HUES6 (cell line): ENCODE measurements around the gene DNAJC11.
"Not testable (repeated sequence)": the region's sequence is repeated elsewhere in the genome, so short reads cannot be mapped to it uniquely, and the experiment has no call there.

ENCODE experiments used
- H3K27ac ChIP-seq: 2 replicates; pipeline ENCODE4 v1.7.0; 2013; ENCODE audit warnings: low read depth, mild to moderate bottlenecking, low read length, inconsistent platforms
- H3K27me3 ChIP-seq: 2 replicates; pipeline ENCODE4 v1.6.1; 2013; ENCODE audit warnings: low read length; ENCODE audit not compliant: control insufficient read depth, insufficient read depth
- H3K36me3 ChIP-seq: 2 replicates; pipeline ENCODE4 v1.6.1; 2013; ENCODE audit warnings: low read length; ENCODE audit not compliant: control insufficient read depth, insufficient read depth
- H3K4me1 ChIP-seq: 2 replicates; pipeline ENCODE4 v1.6.1; 2013; ENCODE audit warnings: low read length; ENCODE audit not compliant: control insufficient read depth, insufficient read depth
- H3K4me3 ChIP-seq: 2 replicates; pipeline ENCODE4 v1.5.1; 2013; ENCODE audit warnings: low read depth, low read length
- H3K9ac ChIP-seq: one replicate; pipeline ENCODE4 v1.6.1; 2013; ENCODE audit warnings: mild to moderate bottlenecking, low read length
- H3K9me3 ChIP-seq: 2 replicates; pipeline ENCODE4 v1.6.1; 2013; ENCODE audit warnings: low read depth, low read length; ENCODE audit not compliant: control insufficient read depth, insufficient read depth

Gene DNAJC11

GRCh38 chr1:6701437-6702153, at the start of gene DNAJC11:
DNAJC11 (minus strand) TSS chr1:6701816; CDS start chr1:6701800, 16 bp downstream.
- H3K9ac ChIP-seq, result peak within 1 kb of the TSS; percentile 99
- H3K4me3 ChIP-seq, result peak within 1 kb of the TSS; percentile 99
- H3K36me3 ChIP-seq, result 0 out of 2 replicates have a peak, but pooled peaks cover 9% of the 10 kb centered on the region
- H3K9me3 ChIP-seq, result no peaks in the 10 kb centered on the region
- peak within 1 kb of the TSS; percentile 97 for H3K27ac ChIP-seq
- H3K4me1 ChIP-seq, result peaks cover 10% of the 10 kb centered on the region; the same call in 1 of the 2 replicates
- no peaks in the 10 kb centered on the region for H3K27me3 ChIP-seq

DNA sequence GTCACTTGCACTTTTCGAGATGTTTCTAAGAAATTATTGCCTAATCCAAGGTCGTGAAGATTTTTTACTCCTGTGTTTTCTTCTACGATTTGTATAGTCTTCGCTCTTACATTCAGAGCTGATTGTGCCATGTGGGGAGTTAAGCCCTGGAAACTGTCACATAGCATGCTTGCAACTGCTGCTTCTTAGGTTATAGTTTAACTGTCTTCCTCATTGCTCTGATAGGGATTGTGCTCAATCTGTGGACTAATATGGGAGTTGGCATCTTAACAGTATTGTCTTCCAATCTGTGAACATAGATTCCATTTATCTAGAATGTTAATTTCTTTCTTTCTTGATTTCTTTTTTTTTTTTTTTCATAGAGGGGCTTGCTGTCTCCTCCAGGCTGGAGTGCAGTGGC, 48.9 kb upstream of the DNAJC11 start:
- Histone ChIP-seq H3K9me3 (no peaks in the 10 kb centered on the region), H3K27ac (no peak overlapping the region), H3K36me3 (no peaks in the 10 kb centered on the region), H3K4me3 (no peak overlapping the region), H3K9ac (no peak overlapping the region), H3K4me1 (no peaks in the 10 kb centered on the region), H3K27me3 (no peaks in the 10 kb centered on the region)

- Histone ChIP-seq H3K36me3 (no peaks in the 10 kb centered on the region), H3K4me1 (no peaks in the 10 kb centered on the region), H3K9ac (no peak overlapping the region), H3K4me3 (no peak overlapping the region), H3K9me3 (no peaks in the 10 kb centered on the region), H3K27ac (no peak overlapping the region), H3K27me3 (no peaks in the 10 kb centered on the region)
These were observed 46.1 kb upstream of the DNAJC11 start for GRCh38 chr1:6747674-6748073.

DNA sequence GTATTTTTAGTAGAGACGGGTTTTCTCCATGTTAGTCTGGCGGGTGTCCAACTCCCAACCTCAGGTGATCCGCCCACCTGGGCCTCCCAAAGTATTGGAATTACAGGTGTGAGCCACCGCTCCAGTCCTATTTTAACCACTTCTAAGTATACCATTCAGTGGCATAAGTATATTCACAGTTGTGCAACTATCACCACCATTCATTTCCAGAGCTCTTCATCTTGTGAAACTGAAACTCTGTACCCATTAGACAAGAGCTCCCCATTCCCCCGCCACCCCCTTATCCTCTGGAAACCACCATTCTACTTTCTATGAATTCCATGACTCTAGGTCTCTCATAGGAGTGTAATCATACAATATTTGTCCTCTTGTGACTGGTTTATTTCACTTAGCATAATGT, 43.5 kb upstream of the DNAJC11 start:
- Histone ChIP-seq H3K9ac (no peak overlapping the region), H3K36me3 (no peaks in the 10 kb centered on the region), H3K4me1 (no peaks in the 10 kb centered on the region), H3K9me3 (peaks cover 5% of the 10 kb centered on the region), H3K27ac (no peak overlapping the region), H3K27me3 (no peaks in the 10 kb centered on the region), H3K4me3 (no peak overlapping the region)

DNA sequence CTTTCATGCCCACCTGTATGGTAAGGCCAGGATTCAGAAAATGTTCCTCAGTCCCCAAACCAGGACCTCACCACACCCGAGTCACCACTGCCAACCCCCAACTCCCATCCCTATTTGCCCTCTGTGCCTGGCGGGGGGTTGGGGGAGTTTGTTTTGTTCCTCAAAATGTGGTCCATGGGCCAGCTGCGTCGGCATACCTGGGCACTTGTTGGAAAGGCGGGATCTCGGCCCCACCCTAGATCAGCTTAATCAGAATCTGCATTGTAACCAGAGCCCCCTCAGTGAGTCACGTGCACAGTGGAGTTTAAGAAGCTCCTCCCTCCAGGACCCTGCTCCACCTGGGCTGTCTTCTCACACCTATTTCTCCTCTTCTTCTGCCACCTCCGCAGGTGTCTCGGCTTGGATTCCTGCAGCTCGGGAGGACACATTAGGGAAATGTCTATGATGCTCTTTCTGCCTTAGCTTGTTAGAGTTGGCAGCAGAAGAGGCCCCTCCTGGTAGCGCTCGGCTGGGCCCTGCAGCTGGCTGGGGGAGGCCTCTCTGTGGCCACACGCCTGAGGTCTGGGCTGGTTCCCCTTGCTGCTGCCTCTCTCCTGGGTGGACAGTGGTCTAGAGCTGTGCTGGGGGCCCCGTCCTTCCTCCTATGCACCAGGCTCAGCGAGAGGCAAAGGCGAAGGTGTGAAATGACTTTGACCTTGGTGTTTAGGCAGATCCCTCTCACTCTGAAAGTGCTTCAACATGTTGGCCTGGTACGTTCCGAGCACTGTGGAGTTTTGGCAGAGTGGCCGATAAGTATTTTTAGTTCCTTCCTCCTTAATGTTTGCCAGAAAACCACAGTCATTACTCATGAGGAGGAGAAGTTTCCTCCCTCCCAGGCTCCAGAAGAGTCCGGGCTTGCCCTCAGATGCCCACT, 41.8 kb upstream of the DNAJC11 start:
- Histone ChIP-seq H3K9ac (no peak overlapping the region), H3K27ac (no peak overlapping the region), H3K4me1 (no peaks in the 10 kb centered on the region), H3K36me3 (no peaks in the 10 kb centered on the region), H3K9me3 (peaks cover 5% of the 10 kb centered on the region), H3K4me3 (no peak overlapping the region), H3K27me3 (no peaks in the 10 kb centered on the region)

GRCh38 chr1:6742676-6743188, 41.1 kb upstream of the DNAJC11 start:
- not testable (repeated sequence) for H3K9ac ChIP-seq, H3K27ac ChIP-seq, H3K9me3 ChIP-seq, H3K4me1 ChIP-seq, H3K27me3 ChIP-seq, H3K4me3 ChIP-seq, H3K36me3 ChIP-seq

DNA sequence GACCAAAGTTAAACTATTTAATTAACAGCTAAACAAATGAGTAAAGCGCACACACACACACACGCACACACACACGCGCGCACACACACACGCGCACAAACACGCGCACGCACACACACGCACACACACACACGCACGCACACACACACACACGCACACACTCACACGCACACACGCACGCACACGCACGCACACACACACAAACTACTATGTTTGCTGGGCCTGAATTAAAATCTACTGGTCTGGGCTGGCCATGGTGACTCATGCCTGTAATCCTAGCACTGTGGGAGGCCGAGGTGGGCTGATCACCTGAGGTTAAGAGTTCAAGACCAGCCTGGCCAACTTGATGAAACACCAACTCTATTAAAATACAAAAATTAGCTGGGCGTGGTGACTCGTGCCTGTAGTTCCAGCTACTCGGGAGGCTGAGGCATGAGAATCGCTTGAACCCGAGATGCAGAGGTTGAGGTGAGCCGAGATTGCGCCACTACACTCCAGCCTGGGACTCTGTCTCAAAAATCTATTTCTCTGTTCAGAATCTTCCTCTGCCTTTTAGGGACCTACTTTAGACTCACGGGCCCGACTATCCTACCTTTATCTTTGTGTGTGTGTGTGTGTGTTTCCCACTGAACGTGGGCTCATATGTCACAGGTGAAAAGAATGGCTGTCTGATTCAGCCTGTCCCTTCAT, 37.5 kb upstream of the DNAJC11 start:
- H3K27me3 ChIP-seq, result no peaks in the 10 kb centered on the region
- no peaks in the 10 kb centered on the region for H3K36me3 ChIP-seq
- H3K9me3 ChIP-seq, result peaks cover 5% of the 10 kb centered on the region
- no peak overlapping the region for H3K4me3 ChIP-seq
- H3K4me1 ChIP-seq, result peaks cover 8% of the 10 kb centered on the region
- H3K27ac ChIP-seq, result no peak overlapping the region
- H3K9ac ChIP-seq, result no peak overlapping the region

DNA sequence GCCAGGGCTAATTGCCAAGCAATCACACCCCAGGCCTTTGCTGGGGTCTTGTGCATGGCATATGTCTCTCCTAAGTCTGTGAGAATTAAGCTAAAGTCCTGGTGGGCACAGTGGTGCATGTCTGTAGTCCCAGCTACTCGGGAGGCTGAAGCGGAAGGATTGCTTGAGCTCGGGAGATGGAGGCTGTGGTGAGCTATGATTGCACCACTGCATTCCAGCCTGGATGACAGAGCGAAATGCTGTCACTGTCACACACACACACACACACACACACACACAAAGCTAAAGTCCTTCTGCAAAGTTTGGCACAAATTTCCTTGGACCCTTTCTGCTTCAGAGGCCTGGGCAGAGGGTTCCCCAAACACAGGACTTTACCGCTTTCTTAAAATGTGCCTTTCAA, 31.3 kb upstream of the DNAJC11 start:
- H3K27ac ChIP-seq, result no peak overlapping the region
- H3K9ac ChIP-seq, result no peak overlapping the region
- H3K4me1 ChIP-seq, result peaks cover 12% of the 10 kb centered on the region
- no peaks in the 10 kb centered on the region for H3K27me3 ChIP-seq
- no peaks in the 10 kb centered on the region for H3K9me3 ChIP-seq
- H3K4me3 ChIP-seq, result no peak overlapping the region
- H3K36me3 ChIP-seq, result no peaks in the 10 kb centered on the region

- H3K36me3 ChIP-seq, result no peaks in the 10 kb centered on the region
- H3K4me3 ChIP-seq, result no peak overlapping the region
- peaks cover 12% of the 10 kb centered on the region for H3K4me1 ChIP-seq
- no peaks in the 10 kb centered on the region for H3K27me3 ChIP-seq
- no peak overlapping the region for H3K9ac ChIP-seq
- no peak overlapping the region for H3K27ac ChIP-seq
- H3K9me3 ChIP-seq, result no peaks in the 10 kb centered on the region
These were observed 30.3 kb upstream of the DNAJC11 start for GRCh38 chr1:6731905-6732304.

DNA sequence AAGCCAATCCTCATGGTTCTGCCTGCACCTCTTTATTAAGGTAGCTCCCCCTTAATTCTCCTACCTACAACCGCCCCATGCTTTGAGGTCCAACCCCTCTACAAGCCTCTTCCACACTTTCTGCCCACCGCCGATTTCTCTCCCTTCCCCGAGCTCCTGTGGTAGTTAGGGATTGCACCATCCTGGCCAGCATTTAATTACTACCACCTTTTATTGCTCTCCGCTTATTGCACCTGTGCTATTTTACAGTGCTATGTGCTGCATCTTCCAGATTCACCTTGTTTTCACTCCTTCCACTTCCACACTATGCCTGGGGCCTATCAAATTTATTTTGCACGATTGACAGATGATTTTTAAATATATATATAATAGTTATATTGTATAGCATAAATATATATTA, 29.3 kb upstream of the DNAJC11 start:
- H3K4me3 ChIP-seq, result no peak overlapping the region
- H3K27ac ChIP-seq, result no peak overlapping the region
- H3K27me3 ChIP-seq, result no peaks in the 10 kb centered on the region
- no peak overlapping the region for H3K9ac ChIP-seq
- H3K4me1 ChIP-seq, result peaks cover 11% of the 10 kb centered on the region
- H3K36me3 ChIP-seq, result no peaks in the 10 kb centered on the region
- no peaks in the 10 kb centered on the region for H3K9me3 ChIP-seq
